Activated CD4-positive, alpha-beta T cell treated with anti-CD3 and anti-CD28 coated beads for 1 hour (primary cell): ENCODE measurements around the gene GAB2.

Source experiments
- DNase-seq: peaks from one replicate; pipeline ENCODE4 v3.0.0-alpha.2; 2020

The GAB2 gene

DNA sequence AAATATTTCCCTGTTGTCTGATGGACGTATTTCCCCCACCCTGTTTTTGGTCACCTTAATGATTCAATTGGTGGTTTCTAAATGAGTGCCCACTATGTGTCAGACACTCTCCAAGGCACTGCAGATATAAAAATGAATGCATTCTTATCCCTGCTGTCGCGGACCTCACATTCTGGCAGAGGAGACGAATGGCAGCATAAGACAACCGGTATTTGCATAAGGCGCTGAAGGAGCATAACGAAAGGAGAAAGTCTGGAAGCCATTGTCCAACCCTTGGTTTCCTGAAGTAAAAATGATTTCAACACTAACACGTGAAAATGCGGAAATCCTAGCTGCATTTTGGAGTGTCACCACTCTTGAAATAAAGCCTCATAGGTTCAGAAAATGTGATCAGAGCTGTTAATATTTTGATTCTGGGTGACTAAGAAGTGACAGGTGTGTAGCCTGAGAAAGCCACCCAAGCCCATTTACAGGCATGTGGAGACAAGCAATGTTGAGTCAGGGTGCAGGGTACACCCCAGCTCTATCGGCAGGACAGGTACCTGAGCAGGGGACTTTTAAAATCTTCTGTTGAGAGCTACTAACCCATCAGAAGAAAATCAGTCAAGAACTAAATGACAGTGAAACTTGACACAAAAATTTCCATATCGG lies 10.1 kb upstream of the GAB2 start:
- DNase-seq: no peak

DNA sequence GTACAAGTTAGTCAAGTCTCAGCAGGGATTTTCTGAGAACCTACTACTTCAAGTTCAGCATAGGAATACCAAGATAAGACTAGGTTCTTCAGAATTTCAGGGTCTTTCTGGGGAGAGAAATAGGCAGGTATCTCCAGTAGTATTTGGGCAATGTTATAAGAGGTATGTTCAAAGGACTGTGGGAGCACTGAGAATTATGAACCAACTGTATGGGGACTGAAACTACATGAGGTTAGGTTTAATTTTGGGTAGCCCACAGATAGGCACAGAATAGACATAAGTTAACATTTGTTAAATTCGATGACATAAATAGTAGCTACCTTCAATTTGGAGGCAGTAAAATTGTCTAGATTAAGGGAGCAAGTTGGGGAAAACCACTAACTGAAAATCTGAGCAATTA lies 9.2 kb upstream of the GAB2 start:
- no peak for DNase-seq

DNA sequence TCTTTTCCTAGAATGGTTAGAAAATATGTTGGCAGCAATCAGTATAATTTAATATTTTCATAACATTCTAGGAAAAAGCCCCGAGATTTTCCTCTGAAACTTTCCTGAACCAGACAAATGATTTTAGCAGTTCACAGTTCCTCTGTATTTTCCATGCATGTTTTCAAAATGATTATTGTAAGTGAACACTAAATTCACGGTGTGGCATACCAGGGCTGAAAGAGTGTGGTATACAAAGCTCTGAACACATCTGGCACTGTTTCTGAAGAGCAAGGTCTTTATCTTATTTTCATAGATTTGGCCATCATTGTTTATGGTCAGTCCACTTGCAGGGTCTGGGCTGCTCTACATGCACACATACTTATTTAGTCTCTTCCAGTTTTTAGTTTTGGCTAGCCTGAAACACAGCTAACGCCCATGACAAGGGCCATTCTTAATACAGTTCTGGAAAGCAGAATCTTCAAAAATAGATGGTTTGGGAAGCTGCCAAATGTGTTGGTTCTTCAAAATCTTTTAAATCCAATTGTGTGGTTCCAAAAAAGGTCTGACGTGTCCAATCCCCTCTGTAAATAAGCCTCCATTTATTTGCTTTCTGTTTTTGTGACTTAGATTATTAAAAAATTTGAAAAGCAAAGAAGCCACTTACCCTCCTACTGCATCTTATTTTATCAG lies 7.9 kb upstream of the GAB2 start:
- no peak for DNase-seq

DNA sequence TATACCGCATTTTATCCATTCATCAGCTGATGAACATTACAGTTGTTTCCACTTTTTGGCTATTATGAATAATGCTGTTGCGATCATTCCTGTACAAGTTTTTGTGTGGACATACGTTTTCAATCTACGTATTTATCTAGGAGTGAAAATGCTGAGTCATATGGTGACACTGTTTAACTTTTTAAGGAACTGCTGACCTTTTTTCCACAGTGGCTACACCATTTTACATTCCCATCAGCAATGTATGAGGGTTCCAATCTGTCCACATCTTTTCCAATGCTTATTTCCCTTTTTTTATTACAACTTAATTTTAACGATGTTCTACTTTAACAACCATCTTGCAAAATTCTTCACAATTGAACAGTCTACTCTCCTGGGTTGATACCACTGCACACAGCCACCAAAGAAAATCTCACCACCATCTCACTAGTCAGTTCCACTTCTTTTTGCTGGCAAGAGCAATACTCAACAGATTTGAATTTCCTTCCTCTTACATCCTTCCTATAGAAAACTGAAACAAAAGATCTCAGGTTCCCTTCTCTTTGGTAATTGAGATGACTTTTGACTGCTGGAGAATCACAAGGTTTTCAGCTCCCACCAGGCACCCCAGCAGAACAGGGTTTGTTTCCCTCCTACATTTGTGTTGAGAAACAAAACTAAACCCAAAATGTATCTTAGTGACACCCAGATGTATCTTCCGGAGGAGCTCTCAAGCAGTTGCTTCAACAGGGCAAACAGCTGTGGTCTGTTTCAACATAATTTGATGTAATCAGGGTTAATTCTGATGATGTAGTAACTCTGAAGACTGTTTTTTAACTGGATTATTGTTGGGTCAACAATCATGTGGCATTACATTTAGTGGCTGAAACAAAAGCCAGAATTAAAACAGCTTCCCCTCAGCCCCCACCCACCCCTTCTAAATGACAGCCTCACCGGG lies 7.0 kb upstream of the GAB2 start:
- DNase-seq: no peak

DNA sequence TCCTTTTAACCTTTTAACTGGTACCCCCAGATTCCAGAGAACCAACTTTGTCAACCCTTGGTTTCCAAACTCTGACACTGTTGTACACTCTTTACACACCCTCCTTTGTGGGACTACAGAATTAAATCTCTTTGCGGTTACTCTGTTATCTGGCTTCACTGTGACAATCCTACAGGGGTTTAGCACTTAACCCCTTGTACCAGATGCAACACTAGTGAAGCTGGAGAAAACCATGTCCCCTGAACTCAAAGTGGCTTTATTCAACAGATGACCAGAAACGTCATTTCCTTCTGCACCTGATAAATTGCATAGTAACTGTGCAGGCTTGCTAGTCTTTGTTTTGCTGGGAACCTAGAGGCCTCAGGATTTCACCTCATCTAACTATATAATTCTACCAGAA lies 5.6 kb upstream of the GAB2 start:
- no peak for DNase-seq

DNA sequence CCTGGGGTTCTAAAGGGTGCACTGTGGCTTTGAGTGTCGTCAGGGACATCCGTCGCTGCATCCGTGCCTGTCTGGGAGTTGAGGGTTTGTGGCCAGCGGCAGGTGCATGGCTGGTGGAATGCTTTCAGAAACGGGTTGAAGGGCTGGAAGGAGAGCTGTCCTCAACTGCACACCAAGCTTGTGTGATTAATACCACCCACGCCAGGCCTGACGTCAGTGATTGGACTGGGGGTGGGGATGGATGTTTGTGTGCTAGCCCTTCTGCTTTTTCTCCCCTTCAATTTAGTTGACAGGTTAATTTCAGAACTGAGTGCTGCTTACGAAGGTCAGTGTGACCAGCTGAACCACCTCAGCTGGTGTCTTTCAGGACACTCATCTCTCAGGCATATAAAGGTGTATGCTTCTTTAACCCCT lies 3.2 kb upstream of the GAB2 start:
- DNase-seq: no peak

DNA sequence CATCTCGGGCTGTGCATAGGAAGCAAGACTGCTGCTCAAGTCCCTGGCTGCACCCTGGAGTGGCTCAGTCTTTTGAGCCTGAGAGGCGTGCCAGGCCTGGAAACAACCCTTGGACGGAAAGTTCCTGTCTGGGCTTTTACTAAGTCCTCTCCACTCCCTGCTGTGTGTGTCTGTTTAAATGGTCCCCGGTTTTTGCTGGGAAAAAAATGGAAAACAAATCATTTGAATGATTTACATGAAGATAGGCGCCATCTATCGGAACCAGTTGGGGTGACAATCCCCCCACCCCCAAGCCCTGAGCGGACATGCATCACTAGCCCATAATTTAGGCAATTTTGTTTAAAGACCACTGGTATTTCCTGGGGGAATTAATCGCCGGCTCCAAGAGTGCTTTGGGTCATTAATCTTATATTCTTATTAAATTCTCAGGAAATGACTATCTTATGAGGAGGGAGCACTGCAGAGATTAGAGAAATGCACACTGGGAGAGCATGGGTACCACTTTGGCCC lies 2.7 kb upstream of the GAB2 start:
- DNase-seq: peak; percentile 24

DNA sequence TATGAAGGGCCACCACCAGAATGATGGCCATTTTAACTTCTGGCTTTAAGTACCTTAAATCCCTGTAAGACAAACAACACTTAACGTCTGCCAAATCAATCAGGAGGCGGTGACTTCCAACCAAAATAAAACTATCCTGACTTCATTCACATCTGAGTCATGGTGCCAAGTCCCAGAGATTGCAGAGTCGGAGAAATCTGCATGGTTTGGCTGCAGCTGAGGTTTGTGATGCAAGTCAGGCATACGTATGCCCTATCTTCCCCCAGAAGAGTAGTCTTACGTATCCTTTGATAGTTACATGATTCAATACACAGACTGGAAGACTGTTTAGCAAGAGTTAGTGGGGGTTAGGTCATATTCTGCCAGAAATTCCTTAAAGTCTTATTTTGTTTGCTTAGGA lies 1.7 kb upstream of the GAB2 start:
- no peak for DNase-seq

DNA sequence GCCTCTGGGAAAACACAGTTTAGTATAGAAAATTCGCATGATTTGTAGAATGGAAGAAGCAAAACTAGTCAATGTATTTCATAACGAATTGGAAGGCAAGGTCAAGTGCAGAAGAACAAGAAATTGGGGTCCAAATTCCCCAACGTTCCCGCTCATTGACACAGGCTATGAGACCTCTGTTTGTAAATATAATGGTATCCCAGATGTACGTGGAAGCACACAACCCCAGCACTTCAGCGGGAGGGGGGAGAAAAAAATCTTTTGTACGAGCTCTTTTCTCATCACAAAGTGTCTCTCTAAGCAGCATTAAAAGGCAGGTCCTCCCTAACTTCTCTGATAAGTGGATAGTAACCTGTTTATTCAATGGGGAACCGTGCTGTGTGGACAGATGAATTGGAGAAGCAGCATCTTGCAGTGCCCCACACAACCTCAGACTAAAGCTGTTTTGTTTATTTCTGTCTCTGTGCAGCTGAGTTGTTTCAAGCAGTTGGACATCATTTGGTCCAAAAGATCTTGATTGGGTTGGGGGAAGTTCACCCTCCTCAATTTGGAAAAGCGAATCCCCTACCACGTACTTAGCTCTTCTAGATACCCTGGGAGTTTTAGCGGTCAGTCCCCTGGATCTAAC lies 1.1 kb upstream of the GAB2 start:
- no peak for DNase-seq

DNA sequence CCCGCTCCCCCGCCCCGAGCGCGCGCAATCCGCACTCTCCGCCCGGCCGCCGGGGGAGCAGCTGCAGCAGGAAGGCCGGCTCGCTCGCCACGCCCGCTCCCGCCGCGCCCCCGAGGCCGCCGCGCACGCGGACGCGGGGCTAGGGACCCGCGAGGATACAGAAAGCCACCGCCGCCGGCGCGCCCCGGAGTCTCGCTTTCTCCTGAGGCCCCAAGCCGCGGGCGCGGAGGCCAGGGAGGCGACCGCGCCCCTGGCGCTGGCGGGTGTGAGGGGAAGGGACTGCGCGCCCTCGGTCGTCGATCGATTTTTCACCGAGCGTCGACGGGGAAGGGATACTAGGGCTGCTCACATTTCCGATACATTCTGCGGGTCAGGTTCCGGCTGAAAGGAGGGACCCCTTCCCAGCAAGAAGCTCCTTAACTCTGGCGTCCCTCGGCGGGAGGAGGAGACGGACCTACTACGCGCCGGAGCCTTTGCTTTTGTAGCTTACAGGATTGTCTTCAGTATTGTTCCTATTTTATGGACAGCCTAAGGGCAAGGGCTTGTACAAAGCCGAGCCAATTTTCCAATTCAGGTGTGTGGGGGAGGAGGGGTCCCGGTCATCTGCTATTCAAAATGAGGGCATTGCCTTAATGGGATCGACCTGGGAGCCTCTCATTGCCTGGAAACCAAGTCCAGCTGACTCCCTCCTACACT lies 416 bp upstream of the GAB2 start:
- peak; percentile 62 for DNase-seq

DNA sequence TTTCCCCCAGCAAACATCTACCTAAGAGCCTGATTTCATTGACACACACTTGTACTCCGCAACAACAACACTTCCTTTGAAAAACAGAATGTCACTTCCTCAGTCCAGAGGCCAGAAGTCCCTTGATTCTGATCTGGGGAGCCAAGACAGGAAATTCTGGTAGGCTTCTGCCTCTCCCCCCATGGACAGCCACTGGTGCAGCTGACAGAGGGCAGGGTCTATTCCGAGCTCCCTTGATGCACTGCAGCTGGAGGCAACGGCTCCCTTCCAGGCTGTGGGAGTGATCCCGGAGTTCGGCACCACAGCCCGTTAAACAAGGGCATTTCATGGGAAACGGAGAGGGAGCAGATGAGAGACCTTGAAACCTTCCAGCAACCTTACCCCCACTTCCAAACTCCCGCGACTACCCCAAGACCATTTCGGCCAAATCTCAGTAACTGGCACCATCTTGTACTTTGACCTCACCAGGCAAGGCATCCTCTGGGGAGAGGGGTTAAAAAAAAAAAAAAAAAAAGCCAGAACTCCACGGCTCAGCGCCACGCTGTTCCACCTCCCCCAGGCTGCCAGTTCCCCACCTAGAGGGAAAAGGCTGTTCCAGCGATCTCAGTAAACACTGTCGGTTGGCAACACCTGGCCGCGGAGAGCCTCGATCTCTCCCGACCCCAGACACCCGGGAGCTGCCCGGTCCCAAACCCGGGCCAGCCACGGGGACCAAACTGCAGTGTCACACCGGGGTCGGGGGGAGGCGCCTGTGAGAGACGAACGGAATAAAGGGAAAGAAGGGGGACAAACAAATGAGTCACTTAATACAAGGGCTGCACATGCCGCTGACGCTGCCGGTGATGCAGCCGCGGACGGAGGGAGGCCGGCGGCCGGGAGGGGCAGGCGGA lies 1.1 kb downstream of the GAB2 start:
- peak; percentile 67 for DNase-seq

DNA sequence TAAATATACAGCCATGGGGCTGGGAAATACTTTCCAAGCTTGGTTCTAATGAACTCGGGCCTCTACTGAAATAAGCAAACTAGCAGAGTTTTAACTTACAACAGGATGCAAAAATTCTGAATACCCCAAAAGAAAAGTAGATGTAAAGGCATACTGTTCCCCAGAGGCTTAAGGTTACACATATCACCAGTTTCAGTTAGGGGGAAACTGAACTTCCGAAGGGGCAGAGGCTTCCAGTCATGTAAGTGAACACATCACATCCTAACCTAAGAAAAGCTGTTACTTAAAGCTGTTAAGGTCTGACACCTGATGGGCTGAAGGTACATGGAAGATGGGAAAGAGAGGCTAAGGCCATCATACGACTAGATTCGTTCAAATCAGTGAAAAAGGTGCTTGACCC lies 2.3 kb downstream of the GAB2 start:
- DNase-seq: no peak

DNA sequence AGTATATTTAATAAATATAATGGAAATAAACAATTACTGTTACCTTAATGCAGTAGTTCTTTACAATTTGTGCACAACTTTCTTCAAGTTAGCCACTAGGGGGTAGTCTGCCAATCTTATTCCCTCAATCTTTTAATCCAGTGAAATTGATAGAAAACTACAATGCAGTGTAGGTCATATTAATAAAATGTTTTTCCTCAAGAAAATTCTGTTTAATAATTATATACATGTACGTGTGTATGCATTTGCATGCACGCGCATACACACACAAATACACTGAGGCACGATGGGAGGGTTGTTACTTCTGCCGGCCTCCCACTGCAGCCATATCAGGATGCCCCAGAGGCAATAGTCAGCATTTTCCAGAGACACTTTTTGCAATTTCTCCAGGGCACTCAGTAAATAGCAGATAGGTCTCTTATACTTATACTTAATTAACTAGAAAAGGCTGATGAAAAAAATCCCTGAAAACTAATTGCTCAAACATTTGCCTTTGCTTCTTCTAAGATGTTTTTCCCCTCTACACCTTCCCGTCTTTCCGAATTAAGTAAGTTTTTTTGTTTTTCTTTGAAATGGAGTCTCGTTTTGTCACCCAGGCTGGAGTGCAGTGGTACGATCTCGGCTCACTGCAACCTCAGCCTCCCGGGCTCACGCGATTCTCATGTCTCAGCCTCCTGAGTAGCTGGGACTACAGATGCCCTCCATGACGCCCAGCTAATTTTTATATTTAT lies 3.1 kb downstream of the GAB2 start:
- no peak for DNase-seq

DNA sequence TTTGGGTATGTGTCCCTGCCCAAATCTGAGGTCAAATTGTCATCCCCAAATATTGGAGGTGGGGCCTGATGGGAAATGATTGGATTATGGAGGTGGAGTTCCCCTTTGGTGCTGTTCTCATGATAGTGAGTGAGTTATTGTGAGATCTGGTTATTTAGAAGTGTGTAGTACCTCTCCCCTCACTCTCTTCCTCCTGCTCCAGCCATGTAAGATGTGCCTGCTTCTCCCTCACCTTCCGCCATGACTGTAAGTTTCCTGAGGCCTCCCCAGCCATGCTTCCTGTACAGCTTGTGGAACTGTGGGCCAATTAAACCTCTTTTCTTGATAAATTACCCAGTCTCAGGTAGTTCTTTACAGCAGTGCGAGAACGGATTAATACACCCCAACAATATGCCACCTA lies 9.0 kb downstream of the GAB2 start:
- no peak for DNase-seq

DNA sequence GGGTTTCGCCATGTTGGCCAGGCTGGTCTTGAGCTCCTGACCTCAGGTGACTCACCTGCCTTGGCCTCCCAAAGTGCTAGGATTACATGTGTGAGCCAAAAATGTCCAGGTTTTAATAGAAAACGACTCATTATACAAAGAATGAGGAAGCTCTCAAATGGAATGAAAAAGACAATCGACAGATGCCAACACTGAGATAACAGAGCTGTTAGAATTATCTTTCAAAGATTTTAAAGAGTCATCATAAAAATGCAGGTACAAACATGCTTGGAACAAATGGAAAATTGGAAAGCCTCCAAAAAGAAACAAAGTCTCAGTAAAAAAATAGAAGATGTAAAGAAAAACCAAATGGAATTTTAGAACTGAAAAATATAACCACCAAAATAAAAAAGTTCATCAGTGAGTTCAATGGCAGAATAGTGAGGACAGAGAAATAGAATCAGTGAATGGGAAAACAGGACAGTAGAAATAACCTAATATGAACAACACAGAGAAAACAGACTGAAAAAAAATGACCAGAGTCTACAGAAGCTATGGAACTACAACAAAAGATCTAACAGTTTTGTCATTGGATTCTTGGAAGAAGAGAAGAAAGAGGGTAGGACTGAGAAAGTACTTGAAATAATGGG lies 10.9 kb downstream of the GAB2 start:
- DNase-seq: no peak

DNA sequence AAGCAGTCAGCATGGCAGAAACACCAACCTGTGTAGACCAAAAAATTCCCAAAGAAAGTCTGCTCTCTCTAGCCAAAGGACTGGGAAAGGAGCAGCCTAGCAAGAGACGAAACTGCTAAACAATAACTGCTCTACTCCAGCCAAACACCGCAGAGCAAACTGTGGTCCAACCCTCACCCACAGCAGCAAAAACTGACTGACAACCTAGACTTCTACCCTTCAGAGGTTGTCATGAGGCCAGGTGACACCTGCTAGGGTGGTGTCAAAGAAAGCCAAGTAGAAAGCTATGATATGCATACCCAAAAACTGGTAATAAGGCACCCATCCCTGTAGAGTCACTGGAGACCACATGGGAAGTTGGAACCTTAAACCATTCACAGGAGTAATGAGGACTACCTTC lies 11.8 kb downstream of the GAB2 start:
- DNase-seq: no peak

DNA sequence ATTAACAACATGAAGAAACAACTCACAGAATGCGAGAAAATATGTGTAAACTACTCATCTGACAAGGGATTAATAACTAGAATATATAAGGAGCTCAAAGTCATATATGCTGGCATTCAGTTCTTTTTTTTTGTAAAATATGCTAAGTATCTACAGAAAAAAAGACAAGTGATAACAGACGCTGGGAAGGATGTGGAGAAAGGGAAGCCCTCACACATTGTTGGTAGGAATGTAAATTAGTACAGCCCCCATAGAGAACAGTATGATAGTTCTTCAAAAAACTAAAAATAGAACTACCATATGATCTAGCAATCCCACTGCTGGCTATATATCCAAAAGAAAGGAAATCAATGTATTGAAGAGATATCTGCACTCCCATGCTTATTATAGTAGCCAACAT lies 13.8 kb downstream of the GAB2 start:
- DNase-seq: no peak

DNA sequence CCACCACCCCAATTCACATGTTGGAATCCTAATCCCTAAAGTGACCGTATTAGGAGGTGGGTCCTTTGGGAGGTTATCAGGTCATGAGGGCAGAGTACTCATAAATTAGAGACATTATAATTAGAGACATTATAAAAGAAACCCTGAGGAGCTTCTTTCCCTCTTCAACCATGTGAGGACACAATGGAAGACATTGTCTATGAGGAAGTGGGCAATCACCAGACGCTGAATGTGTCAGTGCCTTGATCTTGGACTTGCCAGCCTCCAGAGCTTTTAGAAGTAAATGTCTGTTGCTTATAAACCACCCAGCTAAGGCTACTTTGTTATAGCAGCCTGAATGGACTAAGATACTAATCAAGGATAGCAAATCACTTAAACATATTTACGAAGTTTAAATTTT lies 14.8 kb downstream of the GAB2 start:
- no peak for DNase-seq

DNA sequence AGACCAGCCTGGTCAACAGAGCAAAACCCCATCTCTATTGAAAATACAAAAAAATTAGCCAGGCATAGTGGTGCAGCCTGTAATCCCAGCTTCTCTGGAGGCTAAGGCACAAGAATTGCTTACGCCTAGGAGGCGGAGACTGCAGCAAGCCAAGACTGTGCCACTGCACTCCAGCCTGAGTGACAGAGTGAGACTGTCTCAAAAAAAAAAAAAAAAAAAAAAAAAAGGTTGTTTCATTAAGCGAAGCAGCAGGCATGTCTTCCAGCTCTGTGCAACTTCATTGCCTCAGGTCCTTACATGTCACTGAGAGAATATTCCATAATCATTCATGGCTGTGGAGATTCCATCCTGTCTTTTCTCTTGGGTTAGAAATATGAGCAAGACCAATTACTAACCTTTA lies 16.9 kb downstream of the GAB2 start:
- no peak for DNase-seq

DNA sequence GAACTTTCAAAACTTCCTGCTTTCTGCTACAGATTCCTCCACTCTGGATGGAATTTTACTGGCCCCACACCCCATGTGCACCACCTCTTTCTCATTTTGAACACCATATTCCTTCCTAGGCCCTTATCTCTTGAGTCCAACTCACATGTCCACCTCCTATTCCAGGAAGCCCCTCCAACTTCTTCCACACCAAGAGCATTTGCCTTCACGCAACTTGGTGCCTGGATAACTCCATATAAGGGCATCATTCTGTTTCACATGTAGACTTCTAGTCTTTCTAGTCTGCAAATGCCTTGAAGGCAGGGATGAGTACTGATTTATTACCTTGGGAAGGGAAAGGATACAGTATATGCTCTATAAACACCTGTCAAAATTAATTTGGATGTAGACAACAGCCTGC lies 17.5 kb downstream of the GAB2 start:
- DNase-seq: no peak
